Measurements from ENCODE around the gene WNT2.
"Not testable (repeated sequence)": the region's sequence is repeated elsewhere in the genome, so short reads cannot be mapped to it uniquely, and the experiment has no call there.

Gene WNT2

DNA sequence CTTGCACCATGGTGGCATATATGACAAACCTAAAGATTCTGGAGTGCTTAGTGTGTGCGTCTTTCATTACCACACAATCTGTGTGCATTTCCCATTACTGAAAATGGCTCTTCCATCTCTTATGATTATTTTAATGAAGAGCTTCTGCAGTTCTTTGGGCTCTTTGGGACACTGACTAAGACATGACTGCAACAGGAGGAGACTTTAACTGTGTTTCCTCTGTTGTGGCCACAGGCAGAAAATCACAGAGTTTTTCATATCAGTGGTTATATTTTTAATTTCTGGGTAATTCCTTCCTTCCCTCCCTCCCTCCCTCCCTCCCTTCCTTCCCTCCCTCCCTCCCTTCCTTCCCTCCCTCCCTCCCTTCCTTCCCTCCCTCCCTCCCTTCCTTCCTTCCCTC lies 58.1 kb downstream of the WNT2 start:
- Histone ChIP-seq H3K4me1 (ENCODE audit: control insufficient read depth, insufficient read depth, low read length) (no peaks in the 10 kb centered on the region), H3K27ac (ENCODE audit: low read depth, low read length) (no peak overlapping the region), H3K27me3 (ENCODE audit: control insufficient read depth, insufficient read depth, low read length) (no peaks in the 10 kb centered on the region), H3K4me3 (ENCODE audit: low read depth, low read length) (no peak overlapping the region), H3K9me3 (ENCODE audit: control insufficient read depth, insufficient read depth, low read length) (no peaks in the 10 kb centered on the region), H3K36me3 (ENCODE audit: control insufficient read depth, insufficient read depth, low read length) (no peaks in the 10 kb centered on the region), H3K9ac (ENCODE audit: low read depth, low read length) (no peak overlapping the region)

DNA sequence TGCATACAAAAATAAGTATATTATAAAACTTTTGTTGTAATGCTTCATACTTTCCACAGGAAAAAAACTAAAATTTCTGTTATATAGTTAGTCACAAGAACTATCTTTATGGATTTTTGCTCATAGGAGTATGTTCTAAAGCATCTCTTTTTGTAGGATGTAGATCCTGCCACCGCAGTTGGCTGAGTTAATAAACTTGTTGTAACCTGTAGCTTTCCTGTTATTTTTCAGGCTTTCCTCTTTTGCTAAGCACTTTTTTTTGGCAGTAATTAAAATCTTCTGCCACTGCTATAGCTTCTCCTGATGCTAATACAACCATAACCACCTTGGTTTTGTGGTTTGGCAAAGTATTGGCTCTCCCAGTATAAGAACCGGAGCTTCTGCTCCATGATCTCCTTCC lies 60.3 kb downstream of the WNT2 start:
- H3K4me1 ChIP-seq (ENCODE audit: control insufficient read depth, insufficient read depth, low read length): no peaks in the 10 kb centered on the region
- H3K27ac ChIP-seq (ENCODE audit: low read depth, low read length): no peak overlapping the region
- no peak overlapping the region for H3K9ac ChIP-seq (ENCODE audit: low read depth, low read length)
- H3K36me3 ChIP-seq (ENCODE audit: control insufficient read depth, insufficient read depth, low read length): no peaks in the 10 kb centered on the region
- H3K9me3 ChIP-seq (ENCODE audit: control insufficient read depth, insufficient read depth, low read length): no peaks in the 10 kb centered on the region
- H3K4me3 ChIP-seq (ENCODE audit: low read depth, low read length): no peak overlapping the region
- no peaks in the 10 kb centered on the region for H3K27me3 ChIP-seq (ENCODE audit: control insufficient read depth, insufficient read depth, low read length)

DNA sequence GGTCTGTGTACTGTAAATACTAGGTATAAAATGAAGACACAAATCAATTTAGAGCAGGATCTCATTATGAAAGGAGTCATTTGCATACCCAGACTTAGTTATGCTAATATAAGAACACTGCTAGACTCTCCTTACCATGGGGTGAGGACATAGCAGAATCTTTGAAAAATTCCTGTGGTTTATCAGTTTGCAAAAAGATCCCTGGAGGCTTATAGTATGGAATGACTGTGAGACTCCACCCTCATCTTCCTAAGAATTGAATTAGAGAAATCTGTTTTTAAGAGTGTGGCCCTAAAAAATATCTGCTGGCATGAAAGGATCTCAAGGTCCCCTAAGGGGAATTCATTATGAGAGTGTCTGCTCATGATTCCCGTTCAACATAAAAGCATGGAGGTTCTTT lies 63.2 kb downstream of the WNT2 start:
- Histone ChIP-seq H3K9me3 (ENCODE audit: control insufficient read depth, insufficient read depth, low read length) (no peaks in the 10 kb centered on the region), H3K4me1 (ENCODE audit: control insufficient read depth, insufficient read depth, low read length) (no peaks in the 10 kb centered on the region), H3K36me3 (ENCODE audit: control insufficient read depth, insufficient read depth, low read length) (no peaks in the 10 kb centered on the region), H3K9ac (ENCODE audit: low read depth, low read length) (no peak overlapping the region), H3K4me3 (ENCODE audit: low read depth, low read length) (no peak overlapping the region), H3K27ac (ENCODE audit: low read depth, low read length) (no peak overlapping the region), H3K27me3 (ENCODE audit: control insufficient read depth, insufficient read depth, low read length) (no peaks in the 10 kb centered on the region)

DNA sequence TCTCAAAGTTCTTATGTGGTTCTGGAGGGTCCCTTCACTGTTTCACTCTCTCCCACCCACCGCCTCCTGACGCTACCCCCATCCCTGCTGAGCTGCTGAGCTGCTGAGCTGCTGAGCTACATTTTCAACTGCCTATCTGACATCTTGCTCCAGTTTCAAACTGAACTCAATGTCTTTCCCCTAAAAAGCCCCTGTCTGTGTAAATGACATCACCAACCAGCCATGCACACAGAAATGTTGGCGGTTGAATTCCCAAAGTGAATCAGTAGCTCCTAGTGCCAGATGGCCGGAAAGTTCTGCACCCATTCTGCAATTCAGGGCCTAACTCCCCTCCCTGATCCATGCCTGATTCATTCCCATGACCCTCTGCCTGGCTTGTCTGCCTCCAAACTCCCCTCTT lies 71.2 kb downstream of the WNT2 start:
- Histone ChIP-seq H3K36me3 (ENCODE audit: control insufficient read depth, insufficient read depth, low read length) (no peaks in the 10 kb centered on the region), H3K9me3 (ENCODE audit: control insufficient read depth, insufficient read depth, low read length) (no peaks in the 10 kb centered on the region), H3K4me1 (ENCODE audit: control insufficient read depth, insufficient read depth, low read length) (no peaks in the 10 kb centered on the region), H3K9ac (ENCODE audit: low read depth, low read length) (no peak overlapping the region), H3K27ac (ENCODE audit: low read depth, low read length) (no peak overlapping the region), H3K4me3 (ENCODE audit: low read depth, low read length) (no peak overlapping the region), H3K27me3 (ENCODE audit: control insufficient read depth, insufficient read depth, low read length) (no peaks in the 10 kb centered on the region)

GRCh38 chr7:117250801-117251200 lies 72.1 kb downstream of the WNT2 start:
- H3K9me3 ChIP-seq (ENCODE audit: control insufficient read depth, insufficient read depth, low read length): no peaks in the 10 kb centered on the region
- no peaks in the 10 kb centered on the region for H3K36me3 ChIP-seq (ENCODE audit: control insufficient read depth, insufficient read depth, low read length)
- H3K4me1 ChIP-seq (ENCODE audit: control insufficient read depth, insufficient read depth, low read length): no peaks in the 10 kb centered on the region
- H3K27me3 ChIP-seq (ENCODE audit: control insufficient read depth, insufficient read depth, low read length): no peaks in the 10 kb centered on the region
- H3K4me3 ChIP-seq (ENCODE audit: low read depth, low read length): no peak overlapping the region
- H3K9ac ChIP-seq (ENCODE audit: low read depth, low read length): no peak overlapping the region
- H3K27ac ChIP-seq (ENCODE audit: low read depth, low read length): no peak overlapping the region

GRCh38 chr7:117250245-117250644 lies 72.6 kb downstream of the WNT2 start:
- H3K9ac ChIP-seq (ENCODE audit: low read depth, low read length): no peak overlapping the region
- no peaks in the 10 kb centered on the region for H3K36me3 ChIP-seq (ENCODE audit: control insufficient read depth, insufficient read depth, low read length)
- no peaks in the 10 kb centered on the region for H3K4me1 ChIP-seq (ENCODE audit: control insufficient read depth, insufficient read depth, low read length)
- H3K4me3 ChIP-seq (ENCODE audit: low read depth, low read length): no peak overlapping the region
- H3K27ac ChIP-seq (ENCODE audit: low read depth, low read length): no peak overlapping the region
- no peaks in the 10 kb centered on the region for H3K27me3 ChIP-seq (ENCODE audit: control insufficient read depth, insufficient read depth, low read length)
- H3K9me3 ChIP-seq (ENCODE audit: control insufficient read depth, insufficient read depth, low read length): peaks cover 2% of the 10 kb centered on the region; the same call in 1 of the 2 replicates

DNA sequence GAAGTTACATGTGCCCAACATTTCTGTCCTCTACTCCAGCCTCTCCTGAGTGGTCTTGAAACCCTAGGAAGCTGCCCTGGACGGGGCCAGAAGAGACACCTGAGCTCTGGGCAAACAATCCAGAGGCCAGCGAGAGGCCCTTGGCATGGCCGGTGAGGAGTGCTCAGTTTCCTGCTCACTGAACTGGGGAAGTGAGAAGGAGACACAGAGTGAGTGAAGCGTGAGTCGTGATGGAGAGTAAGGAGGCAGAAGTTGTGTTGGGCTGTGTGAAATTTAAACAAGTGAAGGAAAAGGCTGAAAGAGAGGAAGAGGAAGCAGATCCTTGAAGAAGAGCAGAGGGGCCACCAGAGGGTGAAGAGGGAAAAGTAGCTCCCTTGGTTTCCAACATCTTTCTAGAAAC lies 73.2 kb downstream of the WNT2 start:
- Histone ChIP-seq H3K36me3 (ENCODE audit: control insufficient read depth, insufficient read depth, low read length) (no peaks in the 10 kb centered on the region), H3K9ac (ENCODE audit: low read depth, low read length) (no peak overlapping the region), H3K27me3 (ENCODE audit: control insufficient read depth, insufficient read depth, low read length) (no peaks in the 10 kb centered on the region), H3K4me3 (ENCODE audit: low read depth, low read length) (no peak overlapping the region), H3K4me1 (ENCODE audit: control insufficient read depth, insufficient read depth, low read length) (no peaks in the 10 kb centered on the region), H3K27ac (ENCODE audit: low read depth, low read length) (no peak overlapping the region), H3K9me3 (ENCODE audit: control insufficient read depth, insufficient read depth, low read length) (peaks cover 3% of the 10 kb centered on the region; the same call in 1 of the 2 replicates)

GRCh38 chr7:117248829-117249228 lies 74.0 kb downstream of the WNT2 start:
- no peaks in the 10 kb centered on the region for H3K27me3 ChIP-seq (ENCODE audit: control insufficient read depth, insufficient read depth, low read length)
- H3K4me1 ChIP-seq (ENCODE audit: control insufficient read depth, insufficient read depth, low read length): no peaks in the 10 kb centered on the region
- H3K9me3 ChIP-seq (ENCODE audit: control insufficient read depth, insufficient read depth, low read length): peaks cover 3% of the 10 kb centered on the region; the same call in 1 of the 2 replicates
- no peak overlapping the region for H3K4me3 ChIP-seq (ENCODE audit: low read depth, low read length)
- H3K27ac ChIP-seq (ENCODE audit: low read depth, low read length): no peak overlapping the region
- no peak overlapping the region for H3K9ac ChIP-seq (ENCODE audit: low read depth, low read length)
- no peaks in the 10 kb centered on the region for H3K36me3 ChIP-seq (ENCODE audit: control insufficient read depth, insufficient read depth, low read length)

- Histone ChIP-seq H3K4me3 (ENCODE audit: low read depth, low read length) (no peak overlapping the region), H3K9me3 (ENCODE audit: control insufficient read depth, insufficient read depth, low read length) (peaks cover 3% of the 10 kb centered on the region; the same call in 1 of the 2 replicates), H3K27me3 (ENCODE audit: control insufficient read depth, insufficient read depth, low read length) (no peaks in the 10 kb centered on the region), H3K4me1 (ENCODE audit: control insufficient read depth, insufficient read depth, low read length) (no peaks in the 10 kb centered on the region), H3K27ac (ENCODE audit: low read depth, low read length) (no peak overlapping the region), H3K36me3 (ENCODE audit: control insufficient read depth, insufficient read depth, low read length) (no peaks in the 10 kb centered on the region), H3K9ac (ENCODE audit: low read depth, low read length) (no peak overlapping the region)
These were observed 75.0 kb downstream of the WNT2 start for GRCh38 chr7:117247809-117248208.

- not testable (repeated sequence) for H3K27ac ChIP-seq (ENCODE audit: low read depth, low read length)
These were observed 77.2 kb downstream of the WNT2 start for GRCh38 chr7:117245703-117246102.

DNA sequence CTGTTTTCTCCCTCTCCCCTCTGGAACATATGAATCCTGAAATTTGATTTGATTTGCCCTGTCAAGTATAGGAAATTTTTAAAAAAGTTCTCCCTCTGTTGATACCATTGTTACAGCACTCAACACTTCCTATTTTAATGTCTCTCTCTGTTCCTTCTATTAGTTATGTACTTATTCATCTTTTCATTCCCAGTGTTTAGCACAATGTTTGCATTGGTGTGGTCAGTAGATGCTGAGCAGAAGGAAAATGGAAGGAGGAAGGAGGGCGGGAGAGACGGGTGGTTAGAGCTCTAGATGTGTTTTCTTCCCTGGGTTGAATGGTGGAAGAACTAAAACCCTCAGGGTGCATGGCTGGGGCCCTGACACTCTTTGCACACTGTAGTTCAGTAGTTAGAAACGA lies 79.5 kb downstream of the WNT2 start:
- Histone ChIP-seq H3K4me1 (ENCODE audit: control insufficient read depth, insufficient read depth, low read length) (no peaks in the 10 kb centered on the region), H3K27me3 (ENCODE audit: control insufficient read depth, insufficient read depth, low read length) (no peaks in the 10 kb centered on the region), H3K36me3 (ENCODE audit: control insufficient read depth, insufficient read depth, low read length) (no peaks in the 10 kb centered on the region), H3K4me3 (ENCODE audit: low read depth, low read length) (no peak overlapping the region), H3K27ac (ENCODE audit: low read depth, low read length) (no peak overlapping the region), H3K9ac (ENCODE audit: low read depth, low read length) (no peak overlapping the region), H3K9me3 (ENCODE audit: control insufficient read depth, insufficient read depth, low read length) (peaks cover 3% of the 10 kb centered on the region; the same call in 1 of the 2 replicates)

More at GRCh38 chr7:117245703-117246102, 77.2 kb downstream of the WNT2 start:
- H3K36me3 ChIP-seq (ENCODE audit: control insufficient read depth, insufficient read depth, low read length); H3K27me3 ChIP-seq (ENCODE audit: control insufficient read depth, insufficient read depth, low read length); H3K4me3 ChIP-seq (ENCODE audit: low read depth, low read length); H3K9ac ChIP-seq (ENCODE audit: low read depth, low read length); H3K4me1 ChIP-seq (ENCODE audit: control insufficient read depth, insufficient read depth, low read length); H3K9me3 ChIP-seq (ENCODE audit: control insufficient read depth, insufficient read depth, low read length): not testable (repeated sequence)

DNA sequence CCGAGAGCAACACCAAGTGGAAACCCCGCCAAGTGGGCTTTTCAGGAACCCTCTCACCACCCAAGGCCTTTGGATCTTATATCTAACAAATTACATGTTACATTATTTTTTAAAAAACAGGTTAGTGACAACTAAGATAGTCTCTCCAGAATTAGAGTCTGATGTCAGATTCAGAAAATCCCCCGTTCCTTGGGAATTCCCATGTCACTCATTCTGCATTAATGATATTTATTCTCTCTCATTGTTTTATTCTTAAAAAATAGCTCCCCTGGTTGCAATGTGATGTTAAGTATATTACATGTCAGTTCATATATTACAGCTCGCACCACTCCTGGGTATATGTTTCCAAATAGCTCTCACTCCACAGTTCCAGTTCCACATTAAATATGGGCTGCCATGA lies 81.8 kb downstream of the WNT2 start:
- Histone ChIP-seq H3K36me3 (ENCODE audit: control insufficient read depth, insufficient read depth, low read length) (no peaks in the 10 kb centered on the region), H3K4me1 (ENCODE audit: control insufficient read depth, insufficient read depth, low read length) (no peaks in the 10 kb centered on the region), H3K9me3 (ENCODE audit: control insufficient read depth, insufficient read depth, low read length) (peaks cover 3% of the 10 kb centered on the region; the same call in 1 of the 2 replicates), H3K9ac (ENCODE audit: low read depth, low read length) (no peak overlapping the region), H3K27me3 (ENCODE audit: control insufficient read depth, insufficient read depth, low read length) (no peaks in the 10 kb centered on the region), H3K27ac (ENCODE audit: low read depth, low read length) (no peak overlapping the region), H3K4me3 (ENCODE audit: low read depth, low read length) (no peak overlapping the region)
